ENCODE results near the gene RNF14.

DNA sequence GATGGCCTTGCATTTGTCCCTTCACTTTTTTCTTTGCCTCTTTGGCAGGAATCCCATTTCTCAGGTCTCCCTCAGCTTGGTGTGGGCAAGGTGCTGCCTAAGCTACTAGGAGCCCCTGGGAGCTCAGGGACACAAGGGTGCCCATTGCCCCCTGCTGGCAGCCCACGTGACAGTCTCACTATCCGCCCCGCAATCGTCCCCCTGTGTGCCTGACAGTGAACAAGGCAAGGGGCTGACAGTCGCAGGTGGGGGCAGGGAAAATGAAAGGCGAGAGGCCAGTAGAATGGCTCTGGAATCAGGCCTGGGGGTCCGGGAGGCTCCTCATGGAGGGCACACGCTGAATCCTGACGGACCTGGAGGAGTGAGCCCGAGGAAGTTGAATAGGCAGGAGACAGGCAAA, 8.9 kb upstream of the RNF14 start:
- TF ChIP-seq, protein P1, sequence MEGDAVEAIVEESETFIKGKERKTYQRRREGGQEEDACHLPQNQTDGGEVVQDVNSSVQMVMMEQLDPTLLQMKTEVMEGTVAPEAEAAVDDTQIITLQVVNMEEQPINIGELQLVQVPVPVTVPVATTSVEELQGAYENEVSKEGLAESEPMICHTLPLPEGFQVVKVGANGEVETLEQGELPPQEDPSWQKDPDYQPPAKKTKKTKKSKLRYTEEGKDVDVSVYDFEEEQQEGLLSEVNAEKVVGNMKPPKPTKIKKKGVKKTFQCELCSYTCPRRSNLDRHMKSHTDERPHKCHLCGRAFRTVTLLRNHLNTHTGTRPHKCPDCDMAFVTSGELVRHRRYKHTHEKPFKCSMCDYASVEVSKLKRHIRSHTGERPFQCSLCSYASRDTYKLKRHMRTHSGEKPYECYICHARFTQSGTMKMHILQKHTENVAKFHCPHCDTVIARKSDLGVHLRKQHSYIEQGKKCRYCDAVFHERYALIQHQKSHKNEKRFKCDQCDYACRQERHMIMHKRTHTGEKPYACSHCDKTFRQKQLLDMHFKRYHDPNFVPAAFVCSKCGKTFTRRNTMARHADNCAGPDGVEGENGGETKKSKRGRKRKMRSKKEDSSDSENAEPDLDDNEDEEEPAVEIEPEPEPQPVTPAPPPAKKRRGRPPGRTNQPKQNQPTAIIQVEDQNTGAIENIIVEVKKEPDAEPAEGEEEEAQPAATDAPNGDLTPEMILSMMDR (IDR thresholded peaks at IDR 0.05): no peak
- TF ChIP-seq EP300 (IDR thresholded peaks at IDR 0.05) (no peak), POLR2AphosphoS5 (IDR thresholded peaks at IDR 0.05) (no peak)
